GM18526 (cell line): Measurements from ENCODE around the gene PLA2G1B.

Experiments used
- POLR2A ChIP-seq: IDR thresholded peaks from 3 replicates; pipeline ENCODE4 v1.6.1; 2011; ENCODE audit not compliant: insufficient read length; ENCODE audit errors: extremely low read depth

Gene PLA2G1B

DNA sequence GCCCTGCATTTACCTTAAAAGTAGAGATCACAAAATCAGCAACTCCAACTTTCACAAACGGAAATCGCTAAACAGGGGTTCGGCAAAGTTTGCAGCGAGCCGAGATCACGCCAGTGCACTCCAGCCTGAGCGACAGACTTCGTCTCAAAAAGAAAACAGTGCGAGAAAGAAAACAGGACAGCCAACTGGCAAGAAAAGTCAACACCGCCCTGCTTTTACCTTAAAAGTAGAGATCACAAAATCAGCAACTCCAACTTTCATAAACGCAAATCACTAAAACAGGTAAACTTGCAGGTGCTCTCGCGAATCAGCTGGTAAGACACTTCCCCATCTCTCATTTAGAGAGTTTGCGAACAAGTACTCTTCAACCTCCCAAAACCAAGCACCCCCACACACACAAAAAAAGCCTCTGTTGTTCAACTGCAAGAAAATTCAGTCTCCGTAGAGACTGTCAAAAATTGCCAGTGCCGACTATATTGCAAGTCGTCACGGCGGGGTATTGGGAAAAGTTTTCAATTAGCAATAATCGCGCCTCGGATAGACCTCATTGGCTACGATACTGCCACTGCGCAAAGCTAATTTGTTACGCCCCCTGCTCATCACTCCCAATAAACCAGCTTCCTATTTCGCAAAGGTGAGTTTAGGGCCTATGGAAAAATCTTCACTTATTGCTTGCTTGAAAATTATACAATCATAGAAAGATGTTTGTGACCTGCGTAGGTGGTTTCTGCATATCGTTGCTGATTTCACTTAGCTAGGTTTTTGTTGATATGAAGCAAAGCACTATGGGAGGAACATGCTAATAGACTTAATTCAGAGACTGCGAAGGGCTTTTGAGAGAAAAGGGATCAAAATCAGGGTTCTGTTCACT lies 34.7 kb downstream of the PLA2G1B start, which contains the start of gene RNU4-1:
Gene RNU4-1 (minus strand): TSS at position 577 of the 871 bp plus-strand sequence.
- TF ChIP-seq POLR2A, result peak; percentile 99

DNA sequence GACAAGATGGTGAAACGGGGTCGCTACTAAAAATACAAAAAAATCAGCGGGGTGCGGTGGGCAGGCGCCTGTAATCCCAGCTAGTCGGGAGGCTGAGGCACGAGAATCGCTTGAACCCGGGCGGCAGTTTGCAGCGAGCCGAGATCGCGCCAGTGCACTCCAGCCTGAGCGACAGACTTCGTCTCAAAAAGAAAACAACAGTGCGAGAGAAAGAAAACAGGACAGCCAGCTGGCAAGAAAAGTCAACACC lies 35.2 kb downstream of the PLA2G1B start:
- TF ChIP-seq POLR2A, result no peak

DNA sequence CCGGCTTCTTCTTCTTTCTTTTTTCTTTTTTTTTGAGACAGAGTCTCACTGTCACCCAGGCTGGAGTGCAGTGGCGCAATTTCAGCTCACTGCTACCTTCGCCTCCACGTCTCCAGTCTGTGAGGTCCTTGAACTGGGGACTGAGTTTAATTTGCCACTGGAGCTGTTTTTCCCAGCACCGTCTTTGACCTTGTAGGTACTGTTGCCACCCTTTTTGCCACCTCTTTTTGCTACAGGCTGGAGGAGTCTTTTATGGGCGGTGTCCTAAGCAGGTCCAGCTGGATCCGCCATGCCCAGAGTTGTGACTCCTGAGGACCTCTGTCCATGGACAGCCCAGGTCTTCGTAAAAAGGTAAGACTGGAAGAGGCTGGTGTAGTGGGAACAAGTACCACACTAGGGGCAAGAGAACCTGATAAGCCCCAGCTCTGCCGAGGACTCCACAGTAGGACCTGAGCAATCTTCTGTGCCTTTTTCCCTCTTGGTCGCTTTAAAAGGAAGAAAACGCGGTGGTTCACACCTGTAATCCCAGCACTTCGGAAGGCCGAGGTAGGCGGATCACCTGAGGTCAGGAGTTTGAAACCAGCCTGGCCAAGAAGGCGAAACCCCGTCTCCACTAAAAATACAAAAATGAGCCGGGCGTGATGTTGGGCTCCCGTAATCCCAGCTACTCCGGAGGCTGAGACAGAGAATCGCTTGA lies 36.8 kb downstream of the PLA2G1B start:
- TF ChIP-seq POLR2A, result no peak

DNA sequence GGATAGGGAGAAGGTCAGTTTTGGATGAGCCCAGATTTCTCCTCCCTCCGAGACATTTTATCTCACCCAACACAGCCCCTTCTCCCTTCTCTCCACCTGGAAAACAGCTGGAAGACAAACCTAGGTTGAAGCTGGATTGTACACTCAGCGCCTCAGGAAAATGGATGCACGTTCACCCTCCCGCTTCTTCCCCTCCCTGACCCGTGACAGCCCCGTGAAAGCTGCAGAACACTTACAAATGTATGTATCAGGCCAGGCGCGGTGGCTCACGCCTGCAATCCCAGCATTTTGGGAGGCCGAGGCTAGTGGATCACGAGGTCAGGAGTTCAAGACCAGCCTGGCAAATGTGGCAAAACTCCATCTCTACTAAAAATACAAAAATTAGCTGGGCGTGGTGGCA lies 40.1 kb downstream of the PLA2G1B start:
- TF ChIP-seq POLR2A, result no peak

DNA sequence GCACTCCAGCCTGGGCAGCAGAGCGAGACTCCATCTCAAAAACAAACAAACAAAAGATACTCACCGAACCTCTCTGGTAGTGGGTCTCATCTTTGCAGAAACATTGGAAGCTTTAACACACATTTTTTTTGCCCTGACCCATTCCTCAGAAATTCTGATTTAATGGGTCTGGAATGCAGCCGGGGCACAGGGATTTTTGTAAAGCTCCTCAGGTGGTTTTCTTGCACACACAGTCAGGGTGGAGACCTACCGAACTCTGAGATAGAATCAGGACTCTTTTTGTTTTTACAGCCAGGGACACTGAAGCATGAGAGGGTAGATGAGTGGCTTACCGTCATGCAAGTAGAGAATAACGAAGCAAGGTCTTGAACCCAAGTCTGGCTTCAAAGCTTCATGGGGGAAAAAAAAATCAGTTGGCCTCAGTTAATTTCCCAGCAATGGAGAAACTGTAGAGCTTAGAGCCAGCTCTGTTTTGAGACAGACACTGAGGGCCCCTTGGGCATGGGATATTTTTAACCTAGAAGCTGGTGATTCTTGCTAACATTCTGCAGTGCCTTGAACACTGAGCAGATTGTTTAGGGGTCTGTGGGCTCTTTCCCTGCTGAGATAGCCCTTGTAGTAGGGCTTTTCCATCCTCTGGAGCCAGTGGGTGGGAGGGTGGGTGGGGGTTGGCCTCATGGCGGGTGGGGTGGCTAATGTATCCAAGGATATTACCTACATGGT lies 40.6 kb downstream of the PLA2G1B start:
- no peak for TF ChIP-seq POLR2A

DNA sequence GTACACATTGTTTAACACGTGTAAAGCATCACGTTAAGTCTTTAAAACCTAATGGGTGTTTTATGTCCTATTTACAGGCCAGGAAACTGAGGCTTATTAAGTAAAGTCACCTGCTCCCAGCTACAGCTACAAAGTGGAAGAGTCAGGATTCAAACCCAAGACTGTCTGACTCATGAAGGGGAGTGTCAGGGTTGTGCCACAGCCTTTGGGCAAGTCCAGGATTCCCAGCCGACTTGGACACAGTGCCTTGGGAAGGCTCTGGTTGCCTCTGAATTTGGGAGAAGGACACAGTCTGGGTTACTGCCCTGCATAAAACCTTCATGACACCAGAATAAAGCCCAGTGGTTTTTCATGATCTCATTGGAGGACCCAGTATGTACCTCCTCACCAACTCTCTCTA lies 43.2 kb downstream of the PLA2G1B start:
- TF ChIP-seq POLR2A, result no peak

DNA sequence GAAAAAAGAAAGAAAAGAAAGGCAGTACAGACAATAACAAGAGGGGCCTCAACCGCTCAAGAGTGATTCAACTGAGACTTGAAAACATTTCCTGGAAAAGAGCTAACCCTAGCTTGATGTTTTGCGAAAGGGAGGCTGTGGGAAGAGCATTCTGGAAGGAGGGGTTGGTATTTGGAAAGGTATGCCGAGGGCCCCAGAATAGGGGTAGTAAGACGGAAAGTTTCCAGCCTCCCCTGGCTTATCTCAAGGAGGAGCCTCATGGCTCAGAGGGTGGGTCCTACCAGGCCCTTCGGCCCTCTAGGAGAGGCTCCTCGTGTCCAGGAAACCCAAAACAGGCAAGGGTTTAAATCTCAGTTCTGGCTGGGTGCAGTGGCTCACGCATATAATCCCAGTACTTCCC lies 44.3 kb downstream of the PLA2G1B start:
- TF ChIP-seq POLR2A, result no peak

DNA sequence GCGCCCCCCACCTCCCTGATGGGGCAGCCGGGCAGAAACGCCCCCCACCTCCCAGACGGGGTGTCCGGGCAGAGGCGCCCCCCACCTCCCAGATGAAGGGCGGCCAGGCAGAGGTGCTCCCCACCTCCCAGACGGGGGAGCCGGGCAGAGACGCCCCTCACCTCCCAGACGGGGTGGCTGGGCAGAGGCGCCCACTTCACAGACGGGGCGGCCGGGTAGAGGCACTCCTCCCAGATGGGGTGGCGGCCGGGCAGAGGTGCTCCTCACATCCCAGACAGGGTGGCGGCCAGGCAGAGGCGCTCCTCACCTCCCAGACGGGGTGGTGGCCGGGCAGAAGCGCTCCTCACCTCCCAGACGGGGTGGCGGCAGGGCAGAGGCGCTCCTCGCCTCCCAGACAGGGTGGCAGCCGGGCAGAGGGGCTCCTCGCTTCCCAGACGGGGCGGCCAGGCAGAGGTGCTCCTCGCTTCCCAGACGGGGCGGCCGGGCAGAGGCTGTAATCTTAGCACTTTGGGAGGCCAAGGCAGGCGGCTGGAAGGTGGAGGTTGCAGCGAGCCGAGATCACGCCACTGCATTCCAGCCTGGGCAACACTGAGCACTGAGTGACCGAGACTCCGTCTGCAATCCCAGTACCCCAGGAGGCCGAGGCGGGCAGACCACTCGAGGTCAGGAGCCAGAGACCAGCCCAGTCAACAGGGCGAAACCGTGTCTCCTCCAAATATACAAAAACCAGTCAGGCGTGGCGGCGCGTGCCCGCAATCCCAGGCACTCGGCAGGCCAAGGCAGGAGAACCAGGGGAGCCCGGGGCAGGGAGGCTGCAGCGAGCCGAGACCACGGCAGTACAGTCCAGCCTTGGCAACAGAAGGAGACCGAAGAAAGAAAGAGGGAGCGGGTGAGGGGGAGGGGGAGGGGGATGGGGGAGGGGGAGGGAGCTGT lies 49.2 kb downstream of the PLA2G1B start:
- no peak for TF ChIP-seq POLR2A

DNA sequence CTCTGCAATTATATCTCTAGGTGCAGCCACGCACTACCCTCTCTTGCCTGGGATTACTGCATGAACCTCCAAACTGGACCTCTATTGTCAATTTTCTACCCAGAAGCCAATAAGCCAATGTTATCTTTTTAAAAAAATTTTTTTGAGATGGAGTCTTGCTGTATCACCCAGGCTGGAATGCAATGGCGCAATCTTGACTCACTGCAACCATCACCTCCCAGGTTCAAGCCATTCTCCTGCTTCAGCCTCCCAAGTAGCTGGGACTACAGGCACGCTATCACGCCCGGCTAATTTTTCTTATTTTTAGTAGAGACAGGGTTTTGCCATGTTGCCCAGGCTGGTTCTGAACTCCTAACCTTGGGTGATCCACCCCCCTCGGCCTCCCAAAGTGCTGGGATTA lies 50.8 kb downstream of the PLA2G1B start:
- no peak for TF ChIP-seq POLR2A
